Retinal pigment epithelial cell (primary cell): ENCODE results near the gene ELOVL5.

Experiments used
- DNase-seq: peaks from one replicate; pipeline ENCODE4 v3.0.0-alpha.2; 2010; ENCODE audit warnings: low read depth
- H3K4me3 ChIP-seq: 2 replicates; pipeline ENCODE4 v1.5.1; 2011; ENCODE audit warnings: mild to moderate bottlenecking, low read length, control low read depth, moderate library complexity
- CTCF ChIP-seq: conservative IDR thresholded peaks from 2 replicates; pipeline ENCODE4 v1.5.1; 2011; ENCODE audit warnings: low read depth, low read length, control low read depth, inconsistent platforms

ELOVL5 gene

DNA sequence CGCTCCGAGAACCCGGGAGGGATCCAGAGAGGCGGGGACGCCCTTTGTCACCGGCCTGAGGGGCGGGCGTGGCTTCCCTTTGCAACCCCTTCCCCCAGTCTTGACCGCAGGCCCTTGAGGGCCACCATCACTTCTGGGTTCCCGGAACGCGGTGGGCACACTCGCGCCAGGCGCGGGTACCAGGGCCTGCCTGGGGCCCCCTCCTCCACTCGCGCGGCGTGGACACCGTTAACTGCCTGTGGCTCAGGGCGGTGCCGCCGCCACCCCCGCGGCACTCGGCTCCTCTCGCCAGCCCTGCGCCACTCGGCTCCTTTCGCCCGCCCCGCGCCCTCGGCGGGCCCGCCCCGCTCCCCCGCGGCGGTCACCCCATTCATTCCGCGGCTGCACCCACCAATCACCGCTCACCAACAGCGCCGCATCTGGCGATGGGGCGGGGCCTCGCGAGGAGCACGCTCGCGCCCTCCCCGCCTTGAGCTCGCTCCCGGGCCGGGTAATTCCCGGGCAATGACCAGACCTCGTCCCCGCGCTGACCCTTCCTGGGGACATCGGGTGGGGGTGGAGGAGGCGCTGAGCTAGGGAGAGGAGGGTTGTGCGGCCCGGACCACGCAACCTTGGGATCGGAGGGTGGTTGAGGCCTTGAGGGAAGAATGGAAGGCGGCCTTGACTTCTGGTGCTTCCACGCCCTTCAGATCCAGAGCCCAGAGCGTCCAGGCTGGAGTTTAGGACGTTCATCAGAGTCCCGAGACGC is 10.5 kb upstream of the ELOVL5 start:
- DNase-seq = peak; percentile 88
- H3K4me3 ChIP-seq = peak overlapping the region; percentile 47
- no peak for TF ChIP-seq CTCF

DNA sequence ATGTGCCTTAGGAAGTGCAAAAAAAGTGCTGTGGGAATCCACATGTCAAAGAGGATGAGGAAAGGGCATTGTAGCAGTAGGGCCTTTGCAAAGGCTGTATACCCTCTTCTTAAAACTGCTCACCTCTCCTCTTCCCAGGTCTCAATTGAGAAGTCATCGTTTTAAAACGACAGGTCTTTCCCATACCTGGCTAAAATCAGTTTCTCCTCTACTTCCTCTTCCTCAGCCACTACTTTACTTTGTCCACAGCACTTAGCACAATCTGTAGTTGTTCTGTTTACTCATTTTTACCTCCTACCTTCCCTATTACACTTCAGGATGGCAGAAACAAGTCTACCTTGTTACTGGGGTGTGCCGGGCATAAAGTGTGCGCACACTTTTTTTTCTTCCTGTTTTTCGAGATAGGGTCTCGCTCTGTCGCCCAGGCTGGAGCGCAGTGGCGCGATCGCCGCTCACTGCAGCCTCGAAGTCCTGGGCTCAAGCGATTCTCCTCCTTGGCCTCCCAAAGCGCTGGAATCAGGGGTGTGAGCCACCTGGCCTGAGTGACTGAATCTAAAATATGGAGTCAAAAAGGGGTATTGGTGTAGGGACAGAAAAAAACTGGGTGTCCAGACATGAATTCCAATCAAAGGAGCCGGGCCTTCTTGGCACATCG is 9.8 kb upstream of the ELOVL5 start:
- DNase-seq = no peak
- peak overlapping the region; percentile 47 for H3K4me3 ChIP-seq
- no peak for TF ChIP-seq CTCF

DNA sequence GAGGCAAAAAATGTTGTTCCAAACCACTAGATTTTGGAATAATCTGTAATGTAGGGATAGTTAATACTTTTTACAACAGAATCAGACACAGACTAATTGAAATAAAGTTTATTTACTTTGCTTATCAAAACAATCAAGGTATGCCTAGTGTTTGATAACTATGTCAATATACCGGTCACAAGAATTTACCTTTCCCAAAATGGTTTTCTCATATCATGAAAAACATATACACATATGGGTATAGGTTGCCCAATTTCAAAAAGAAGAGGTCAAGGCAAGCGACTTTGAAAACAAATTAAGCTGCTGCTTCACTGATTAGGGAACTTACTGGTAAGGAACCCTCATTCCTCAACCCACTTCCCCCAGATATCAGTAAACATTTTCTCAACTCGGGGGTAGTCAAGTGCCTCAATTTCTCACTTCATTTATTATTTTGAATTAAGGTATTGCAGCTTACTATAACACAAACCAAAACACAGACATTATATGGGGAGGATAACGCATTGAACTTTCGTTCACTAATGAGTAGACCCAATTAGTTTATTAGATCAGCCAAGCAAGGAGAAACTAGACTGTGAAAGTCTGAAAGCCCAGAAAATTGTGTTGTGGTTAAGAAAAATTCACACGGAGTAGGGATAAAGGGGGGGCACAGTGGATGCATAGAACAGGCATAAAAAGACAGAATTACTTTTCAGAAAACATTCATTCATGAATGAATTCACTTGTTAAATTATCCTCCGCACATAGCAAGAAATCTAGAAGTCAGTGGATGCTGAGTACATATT is 9.0 kb upstream of the ELOVL5 start:
- H3K4me3 ChIP-seq = no peak overlapping the region
- DNase-seq = no peak
- no peak for TF ChIP-seq CTCF

DNA sequence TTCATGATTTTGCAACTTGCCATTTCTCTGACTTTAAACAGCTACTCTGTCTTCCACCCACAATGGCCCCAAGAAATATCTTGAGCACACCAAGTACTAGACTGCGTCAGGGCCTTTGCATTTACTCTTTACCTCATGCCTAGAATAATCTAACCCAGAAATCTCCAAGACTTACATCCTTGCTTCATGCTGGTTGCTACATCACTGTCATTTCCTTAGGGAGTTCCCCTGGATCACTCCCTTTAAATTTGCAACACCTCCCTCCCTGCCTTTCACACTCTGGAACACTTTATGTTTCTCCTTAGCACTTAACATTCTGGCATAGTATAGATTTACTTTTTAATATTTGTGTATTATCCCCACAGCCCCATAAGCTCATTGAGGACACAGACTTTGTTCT is 4.9 kb upstream of the ELOVL5 start:
- H3K4me3 ChIP-seq = no peak overlapping the region
- DNase-seq = no peak
- TF ChIP-seq CTCF = no peak

DNA sequence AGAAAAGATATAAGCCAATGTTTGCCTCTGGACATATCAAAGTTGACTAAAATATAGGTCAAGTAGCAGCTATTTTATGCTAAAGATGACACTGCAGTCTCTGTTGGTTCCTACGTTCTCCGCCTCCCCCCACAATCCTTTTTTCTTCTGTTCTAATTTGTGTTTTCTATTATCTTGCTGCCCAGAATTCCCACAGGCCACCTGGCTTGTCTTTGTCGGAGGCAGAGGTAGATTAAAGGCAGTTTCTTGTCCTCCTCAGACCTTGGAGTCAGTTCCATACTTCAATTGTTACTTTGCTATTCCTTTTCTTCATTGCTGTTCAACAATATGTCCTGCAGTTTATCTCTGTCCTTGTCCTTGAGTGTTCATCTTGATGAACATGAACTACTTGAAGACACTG is 3.6 kb upstream of the ELOVL5 start:
- no peak for TF ChIP-seq CTCF
- no peak overlapping the region for H3K4me3 ChIP-seq
- no peak for DNase-seq

- peak overlapping the region; percentile 85 for H3K4me3 ChIP-seq
- DNase-seq = no peak
- no peak for TF ChIP-seq CTCF
These were observed 501 bp upstream of the ELOVL5 start for GRCh38 chr6:53349209-53349693.
